Gastrocnemius medialis (tissue), 4 donors: ENCODE measurements around the gene AUTS2.

Source experiments
- CTCF ChIP-seq, 5 experiments: fragments of 450-650 bp in 3 of 5; fragments of 200-600 bp in 2 of 5; sonication (generic) in 2 of 5; IDR thresholded peaks in 4 of 5; conservative IDR thresholded peaks in 1 of 5; 1 replicate in 4 of 5; 2 replicates in 1 of 5; pipeline ENCODE4 v1.5.1; 2016 to 2019; ENCODE audit warnings: antibody characterized with exemption in 5 of 5, mild to moderate bottlenecking in 3 of 5, moderate library complexity in 3 of 5
- POLR2A ChIP-seq, 2 donors: fragments of 450-650 bp; IDR thresholded peaks; one replicate each; pipeline ENCODE4 v1.6.1; 2017; ENCODE audit warnings: antibody characterized with exemption in 2 of 2, mild to moderate bottlenecking in 2 of 2, moderate library complexity in 2 of 2

GRCh38 chr7:69631131-69631530, 32.9 kb downstream of the AUTS2 start:
- TF ChIP-seq CTCF (IDR thresholded peaks at IDR 0.05 in 4 of 5, conservative IDR thresholded peaks at IDR 0.05 in 1 of 5) (no peak), POLR2A (IDR thresholded peaks at IDR 0.05) (no peak)
